ENCODE results near the gene NUDT16L1. TPM values are rescaled to one million over a fixed set of nuclear protein-coding genes. Genes with fewer than 3 reads are reported as not detected.

Gene NUDT16L1
- total and polyA plus RNA-seq, 12 donors, result 16.3 to 99.3 (median 51.6) TPM

DNA sequence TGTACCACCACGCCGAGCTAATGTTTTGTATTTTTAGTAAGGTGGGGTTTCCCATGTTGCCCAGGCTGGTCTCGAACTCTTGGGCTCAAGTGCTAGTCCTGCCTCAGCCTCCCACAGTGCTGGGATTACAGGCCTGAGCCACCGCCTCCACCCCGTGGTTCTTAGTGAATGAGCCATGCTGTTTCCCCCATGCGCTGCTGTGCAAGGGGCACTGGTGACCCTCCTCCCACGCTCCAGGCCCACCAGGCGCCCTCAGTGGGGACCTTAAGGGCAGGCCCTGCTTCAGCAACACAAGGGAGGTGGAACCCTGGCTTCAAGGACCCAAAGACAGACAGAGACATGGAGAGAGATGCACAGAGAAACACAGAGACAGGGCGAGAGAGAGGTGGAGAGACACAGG, 15.4 kb upstream of the NUDT16L1 start:
- Histone ChIP-seq H3K4me1 (replicated peaks in 1 of 2) (peaks cover 24 to 36% of the 10 kb centered on the region in 2 donors), H3K27ac (peak overlapping the region in 2 of 5 donors; percentile 89 to 96), H3K9me3 (replicated peaks in 1 of 3) (no peaks in the 10 kb centered on the region), H3K27me3 (no peaks in the 10 kb centered on the region), H3K4me3 (no peak overlapping the region), H3K36me3 (replicated peaks in 1 of 2) (peaks cover 0 to 44% of the 10 kb centered on the region in 2 donors)
- 90 to 93% (median 91%) methylated on average over 9 of the region's 9 CpGs for WGBS, 4 donors
- intact Hi-C loops (cut with DNase I), result no loop called here
- no peak for DNase-seq
- TF ChIP-seq POLR2A (IDR thresholded peaks at IDR 0.05) (no peak), CTCF (IDR thresholded peaks at IDR 0.05) (no peak)

- no peak for TF ChIP-seq POLR2A (IDR thresholded peaks at IDR 0.05)
- TF ChIP-seq CTCF (IDR thresholded peaks at IDR 0.05), result no peak
- DNase-seq, result no peak
- Histone ChIP-seq H3K9me3 (replicated peaks in 1 of 3) (no peaks in the 10 kb centered on the region), H3K36me3 (replicated peaks in 1 of 2) (peaks cover 0 to 45% of the 10 kb centered on the region in 2 donors), H3K27me3 (no peaks in the 10 kb centered on the region), H3K4me3 (no peak overlapping the region), H3K27ac (peak overlapping the region in 2 of 5 donors; percentile 8 to 17), H3K4me1 (replicated peaks in 1 of 2) (peaks cover 24 to 36% of the 10 kb centered on the region in 2 donors)
- 81 to 85% (median 82%) methylated on average over 3 to 6 of the region's 6 CpGs for WGBS, 4 donors
- intact Hi-C loops (cut with DNase I), result no loop called here
These were observed 14.8 kb upstream of the NUDT16L1 start for GRCh38 chr16:4678596-4678995.

- TF ChIP-seq CTCF (IDR thresholded peaks at IDR 0.05) (no peak), POLR2A (IDR thresholded peaks at IDR 0.05) (no peak)
- no peak overlapping the region for H3K4me3 ChIP-seq
- WGBS, 4 donors, result 61 to 77% (median 66%) methylated on average over 13 to 20 of the region's 20 CpGs
- H3K4me1 ChIP-seq (replicated peaks in 1 of 2), result peaks cover 24 to 36% of the 10 kb centered on the region in 2 donors
- no peaks in the 10 kb centered on the region for H3K9me3 ChIP-seq (replicated peaks in 1 of 3)
- H3K36me3 ChIP-seq (replicated peaks in 1 of 2), result peaks cover 0 to 49% of the 10 kb centered on the region in 2 donors
- H3K27me3 ChIP-seq, result no peaks in the 10 kb centered on the region
- intact Hi-C loops (cut with DNase I), result no loop called here
- DNase-seq, result peak in 4 of 7 donors; percentile 65 to 68 (median 66)
- peak overlapping the region in 3 of 5 donors; percentile 46 to 84 (median 77) for H3K27ac ChIP-seq
These were observed 14.1 kb upstream of the NUDT16L1 start for GRCh38 chr16:4679156-4679849.

- Histone ChIP-seq H3K27ac (peak overlapping the region in 3 of 5 donors; percentile 46 to 84 (median 77)), H3K9me3 (replicated peaks in 1 of 3) (no peaks in the 10 kb centered on the region)
These were observed 13.3 kb upstream of the NUDT16L1 start for GRCh38 chr16:4679850-4680636.

More at GRCh38 chr16:4679850-4680636, 13.3 kb upstream of the NUDT16L1 start:
- peak in 1 of 2 donors; percentile 12 for TF ChIP-seq POLR2A (IDR thresholded peaks at IDR 0.05)
- no peak for TF ChIP-seq CTCF (IDR thresholded peaks at IDR 0.05)
- H3K4me1 ChIP-seq (replicated peaks in 1 of 2), result peaks cover 24 to 34% of the 10 kb centered on the region in 2 donors
- intact Hi-C loops (cut with DNase I), result loop anchor here in 1 of 2 donors (5.0 kb wide), 1 partner anchor 53 kb away; no protein-coding TSS in a partner anchor
- peaks cover 0 to 56% of the 10 kb centered on the region in 2 donors for H3K36me3 ChIP-seq (replicated peaks in 1 of 2)
- DNase-seq, result peak; percentile 62 to 84 (median 73)
- H3K4me3 ChIP-seq, result peak overlapping the region in 1 of 4 donors; percentile 33
- no peaks in the 10 kb centered on the region for H3K27me3 ChIP-seq
- WGBS, 4 donors, result 58 to 80% (median 75%) methylated on average over 41 to 47 of the region's 47 CpGs

Measured in adrenal gland (tissue), 12 donors.